Hepatocyte (in vitro differentiated cells): Measurements from ENCODE around the gene DPP3. TPM values are rescaled to one million over a fixed set of nuclear protein-coding genes. Genes with fewer than 3 reads are reported as not detected.

Experiments used
- DNase-seq: peaks from one replicate; pipeline ENCODE4 v3.0.0-alpha.2; 2016; ENCODE audit warnings: low spot score
- H2AFZ ChIP-seq: fragments of 200-600 bp; sonication (generic); 2 replicates; pipeline ENCODE4 v1.6.0; 2016; ENCODE audit warnings: antibody characterized with exemption, mild to moderate bottlenecking
- H3K27ac ChIP-seq: fragments of 200-600 bp; sonication (generic); 2 replicates; pipeline ENCODE4 v1.5.1; 2016; ENCODE audit warnings: mild to moderate bottlenecking
- H3K27me3 ChIP-seq: fragments of 200-600 bp; sonication (generic); 2 replicates; pipeline ENCODE4 v1.6.1; 2016
- H3K36me3 ChIP-seq: fragments of 200-600 bp; sonication (generic); replicated peaks from 2 replicates; pipeline ENCODE4 v1.5.1; 2016; ENCODE audit warnings: low read depth; ENCODE audit not compliant: insufficient read depth
- H3K4me1 ChIP-seq: fragments of 200-600 bp; sonication (generic); 2 replicates; pipeline ENCODE4 v1.5.1; 2016; ENCODE audit warnings: mild to moderate bottlenecking, moderate library complexity; ENCODE audit not compliant: insufficient read depth
- H3K4me2 ChIP-seq: fragments of 200-600 bp; sonication (generic); 2 replicates; pipeline ENCODE4 v1.6.0; 2016
- H3K4me3 ChIP-seq: fragments of 200-600 bp; sonication (generic); 2 replicates; pipeline ENCODE4 v1.5.1; 2016; ENCODE audit warnings: mild to moderate bottlenecking
- H3K79me2 ChIP-seq: fragments of 200-600 bp; sonication (generic); 2 replicates; pipeline ENCODE4 v1.6.0; 2017; ENCODE audit warnings: mild to moderate bottlenecking
- H3K9me2 ChIP-seq: fragments of 200-600 bp; sonication (generic); replicated peaks from 2 replicates; pipeline ENCODE4 v1.6.0; 2017; ENCODE audit warnings: mild to moderate bottlenecking; ENCODE audit not compliant: insufficient read depth
- H3K9me3 ChIP-seq: fragments of 200-600 bp; sonication (generic); 2 replicates; pipeline ENCODE4 v1.5.1; 2016; ENCODE audit warnings: low read depth, mild to moderate bottlenecking
- H4K20me1 ChIP-seq: fragments of 200-600 bp; sonication (generic); 2 replicates; pipeline ENCODE4 v1.6.0; 2016; ENCODE audit warnings: mild to moderate bottlenecking; ENCODE audit not compliant: insufficient read depth, poor library complexity, severe bottlenecking
- CTCF ChIP-seq: fragments of 200-600 bp; sonication (generic); IDR thresholded peaks from 2 replicates; pipeline ENCODE4 v1.5.1; 2016; ENCODE audit warnings: antibody characterized with exemption, mild to moderate bottlenecking; ENCODE audit not compliant: poor library complexity
- EZH2 ChIP-seq: fragments of 200-600 bp; sonication (generic); IDR thresholded peaks from 2 replicates; pipeline ENCODE4 v1.6.1; 2016; ENCODE audit warnings: antibody characterized with exemption, mild to moderate bottlenecking, borderline replicate concordance
- EZH2phosphoT487 ChIP-seq: fragments of 200-600 bp; sonication (generic); IDR thresholded peaks from one replicate; pipeline ENCODE4 v1.6.1; 2018; ENCODE audit warnings: antibody characterized with exemption, mild to moderate bottlenecking, low read depth, moderate library complexity; ENCODE audit not compliant: unreplicated experiment, severe bottlenecking
- WGBS: methylation state at CpG from one replicate; pipeline ENCODE4 v1.1.6; 2016; ENCODE audit warnings: low lambda C conversion rate; ENCODE audit errors: missing lambda C conversion rate; 5-methylcytosine and 5-hydroxymethylcytosine counted together
- polyA plus RNA-seq: library from polyadenylated mRNA; unstranded; fragments of >200 nt; fragmentation: Nextera tagmentation; extraction: Ambion mirVana; gene quantifications from 2 replicates; pipeline ENCODE4 v1.2.1, GENCODE V29; 2016
- total RNA-seq: library from RNA; depleted of rRNA; stranded (reverse); fragments of >200 nt; gene quantifications from 2 replicates; pipeline ENCODE4 v1.2.3, GENCODE V29; 2014

DPP3 gene
- total and polyA plus RNA-seq, 2 experiments from 2014 or later: 56.0 to 57.3 TPM

GRCh38 chr11:66471142-66471541 is 9.1 kb upstream of the DPP3 start:
- no peak overlapping the region for H3K4me2 ChIP-seq
- H3K4me1 ChIP-seq: peaks cover 8% of the 10 kb centered on the region
- H4K20me1 ChIP-seq: no peaks in the 10 kb centered on the region
- no peaks in the 10 kb centered on the region for H3K36me3 ChIP-seq
- TF ChIP-seq EZH2 (no peak), EZH2phosphoT487 (no peak), CTCF (no peak)
- H3K4me3 ChIP-seq: no peak overlapping the region
- H3K27me3 ChIP-seq: no peaks in the 10 kb centered on the region
- no peak for DNase-seq
- H3K79me2 ChIP-seq: peaks cover 2% of the 10 kb centered on the region
- H3K27ac ChIP-seq: no peak overlapping the region
- no peak overlapping the region for H2AFZ ChIP-seq
- H3K9me3 ChIP-seq: no peaks in the 10 kb centered on the region
- 98% methylated on average over 15 of the region's 16 CpGs for WGBS
- H3K9me2 ChIP-seq: no peaks in the 10 kb centered on the region

- H3K4me3 ChIP-seq: no peak overlapping the region
- no peaks in the 10 kb centered on the region for H3K27me3 ChIP-seq
- H3K9me2 ChIP-seq: no peaks in the 10 kb centered on the region
- H2AFZ ChIP-seq: no peak overlapping the region
- no peaks in the 10 kb centered on the region for H3K9me3 ChIP-seq
- H3K36me3 ChIP-seq: no peaks in the 10 kb centered on the region
- H3K79me2 ChIP-seq: peaks cover 2% of the 10 kb centered on the region
- peaks cover 8% of the 10 kb centered on the region for H3K4me1 ChIP-seq
- DNase-seq: no peak
- TF ChIP-seq CTCF: no peak
- H4K20me1 ChIP-seq: no peaks in the 10 kb centered on the region
- no peak overlapping the region for H3K27ac ChIP-seq
- 94% methylated on average over 9 of the region's 9 CpGs for WGBS
- no peak overlapping the region for H3K4me2 ChIP-seq
Measured at GRCh38 chr11:66472054-66472453, 8.2 kb upstream of the DPP3 start.

- Histone ChIP-seq H3K9me2 (no peaks in the 10 kb centered on the region), H3K36me3 (no peaks in the 10 kb centered on the region), H3K4me1 (no peaks in the 10 kb centered on the region), H2AFZ (no peak overlapping the region), H3K27ac (no peak overlapping the region), H3K27me3 (no peaks in the 10 kb centered on the region), H3K4me2 (no peak overlapping the region), H3K9me3 (no peaks in the 10 kb centered on the region), H3K4me3 (no peak overlapping the region), H4K20me1 (no peaks in the 10 kb centered on the region), H3K79me2 (peaks cover 2% of the 10 kb centered on the region)
- TF ChIP-seq EZH2phosphoT487 (no peak), CTCF (no peak), EZH2 (no peak)
- DNase-seq: no peak
- 96% methylated on average over 11 of the region's 11 CpGs for whole genome bisulfite sequencing
Measured at GRCh38 chr11:66473167-66473566, 7.1 kb upstream of the DPP3 start.
